Neural crest cell (in vitro differentiated cells): ENCODE results near the gene ATP6AP1. TPM values are rescaled to one million over a fixed set of nuclear protein-coding genes. Genes with fewer than 3 reads are reported as not detected.
"Not testable (repeated sequence)": the region's sequence is repeated elsewhere in the genome, so short reads cannot be mapped to it uniquely, and the experiment has no call there.

Experiments
- DNase-seq: peaks from one replicate; pipeline ENCODE4 v3.0.0; 2021; ENCODE audit warnings: low read depth, mixed read lengths, low spot score
- H3K27ac Mint-ChIP-seq: one replicate; pipeline ENCODE4 v1.8.0; 2021; ENCODE audit warnings: mild to moderate bottlenecking, mixed read lengths; ENCODE audit not compliant: unreplicated experiment
- H3K27me3 Mint-ChIP-seq: 2 replicates; pipeline ENCODE4 v1.8.0; 2021; ENCODE audit warnings: low read depth, mild to moderate bottlenecking, mixed read lengths
- H3K36me3 Mint-ChIP-seq: 2 replicates; pipeline ENCODE4 v1.8.0; 2021; ENCODE audit warnings: low read depth, mild to moderate bottlenecking, mixed read lengths
- H3K4me1 Mint-ChIP-seq: 2 replicates; pipeline ENCODE4 v1.8.0; 2021; ENCODE audit warnings: mixed read lengths
- H3K4me3 Mint-ChIP-seq: one replicate; pipeline ENCODE4 v1.8.0; 2021; ENCODE audit warnings: mild to moderate bottlenecking, mixed read lengths
- H3K9me3 Mint-ChIP-seq: 2 replicates; pipeline ENCODE4 v1.8.0; 2021; ENCODE audit warnings: mixed read lengths
- CTCF ChIP-seq: fragments of 200-600 bp; sonication (generic); conservative IDR thresholded peaks from 2 replicates; pipeline ENCODE4 v1.5.0; 2021; ENCODE audit warnings: antibody characterized with exemption, mild to moderate bottlenecking
- total RNA-seq: library from RNA; stranded (reverse); gene quantifications from 2 replicates; pipeline ENCODE4 v1.2.1, GENCODE V29; 2021

ATP6AP1 gene
- total RNA-seq, 1 donor from 2014 or later, result 79.8 TPM

- Mint-ChIP-seq H3K27ac (peak overlapping the region; percentile 100), H3K27me3 (peaks cover 20% of the 10 kb centered on the region), H3K4me1 (peaks cover 19% of the 10 kb centered on the region), H3K4me3 (peak overlapping the region; percentile 96), H3K9me3 (peaks cover 4% of the 10 kb centered on the region), H3K36me3 (peaks cover 18% of the 10 kb centered on the region)
- no peak for TF ChIP-seq CTCF
- peak; percentile 48 for DNase-seq
Measured at GRCh38 chrX:154396973-154397887, 31.2 kb upstream of the ATP6AP1 start.

- H3K9me3 Mint-ChIP-seq, result peaks cover 4% of the 10 kb centered on the region
- H3K4me1 Mint-ChIP-seq, result peaks cover 19% of the 10 kb centered on the region
- H3K36me3 Mint-ChIP-seq, result peaks cover 18% of the 10 kb centered on the region
- peak within 1 kb of the TSS; percentile 96 for H3K4me3 Mint-ChIP-seq
- H3K27me3 Mint-ChIP-seq, result peaks cover 23% of the 10 kb centered on the region
- TF ChIP-seq CTCF, result no peak
- peak within 1 kb of the TSS; percentile 100 for H3K27ac Mint-ChIP-seq
- peak; percentile 77 for DNase-seq
Measured at GRCh38 chrX:154397888-154398667, 30.4 kb upstream of the ATP6AP1 start, which contains the start of gene RPL10. TSS of gene RPL10 (plus strand) at chrX:154398377. CDS start at chrX:154398520, 143 bp downstream.

DNA sequence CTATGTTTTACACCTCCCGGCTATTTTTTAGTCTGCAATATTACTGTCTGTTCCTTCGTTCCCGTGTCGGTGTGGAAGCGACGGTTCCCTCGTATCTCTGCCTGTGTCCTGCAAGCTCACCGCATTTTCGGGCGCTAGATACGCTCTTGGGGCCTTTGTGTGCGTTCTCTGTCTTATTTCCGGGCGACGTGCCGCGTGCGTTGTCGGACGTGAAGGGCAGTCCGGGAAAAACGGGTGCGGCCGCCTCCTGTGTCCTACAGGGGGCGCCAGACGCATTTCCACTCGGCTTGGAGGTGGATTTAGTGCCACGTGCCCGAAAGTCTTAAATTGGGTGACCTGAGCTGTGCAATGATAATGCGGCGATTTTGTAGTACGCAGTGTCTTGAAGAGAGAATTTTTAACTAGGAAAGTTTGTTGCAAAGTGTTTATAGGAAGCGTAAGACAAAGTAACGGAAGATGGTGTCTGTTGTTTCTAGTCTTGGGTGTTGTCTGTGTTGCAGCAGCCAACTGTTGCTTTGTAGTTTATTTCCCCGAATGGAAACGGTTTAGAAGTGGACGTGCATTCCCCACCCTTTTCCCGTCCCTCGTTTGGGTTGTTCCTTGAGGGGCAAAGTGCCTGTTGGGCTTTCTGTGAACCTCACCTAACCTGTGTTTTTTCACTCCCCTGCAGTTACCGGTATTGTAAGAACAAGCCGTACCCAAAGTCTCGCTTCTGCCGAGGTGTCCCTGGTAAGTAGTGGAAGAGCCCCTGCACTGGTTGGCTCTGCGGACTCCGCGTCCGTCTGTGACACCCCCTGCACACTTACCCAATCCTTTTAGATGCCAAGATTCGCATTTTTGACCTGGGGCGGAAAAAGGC, 29.6 kb upstream of the ATP6AP1 start:
- peak overlapping the region; percentile 100 for H3K27ac Mint-ChIP-seq
- peak; percentile 81 for TF ChIP-seq CTCF
- H3K36me3 Mint-ChIP-seq, result peaks cover 23% of the 10 kb centered on the region
- peaks cover 23% of the 10 kb centered on the region for H3K27me3 Mint-ChIP-seq
- peaks cover 5% of the 10 kb centered on the region for H3K9me3 Mint-ChIP-seq
- H3K4me3 Mint-ChIP-seq, result peak overlapping the region; percentile 96
- H3K4me1 Mint-ChIP-seq, result peaks cover 19% of the 10 kb centered on the region
- DNase-seq, result peak; percentile 74

GRCh38 chrX:154399527-154400368, 28.7 kb upstream of the ATP6AP1 start:
- H3K36me3 Mint-ChIP-seq, result peaks cover 23% of the 10 kb centered on the region
- H3K27ac Mint-ChIP-seq, result peak overlapping the region; percentile 30
- no peak for DNase-seq
- TF ChIP-seq CTCF, result no peak
- H3K4me3 Mint-ChIP-seq, result peak overlapping the region; percentile 96
- peaks cover 6% of the 10 kb centered on the region for H3K9me3 Mint-ChIP-seq
- peaks cover 19% of the 10 kb centered on the region for H3K4me1 Mint-ChIP-seq
- peaks cover 23% of the 10 kb centered on the region for H3K27me3 Mint-ChIP-seq

- not testable (repeated sequence) for H3K27ac Mint-ChIP-seq, DNase-seq, H3K9me3 Mint-ChIP-seq
- peaks cover 23% of the 10 kb centered on the region for H3K27me3 Mint-ChIP-seq
- H3K4me3 Mint-ChIP-seq, result peak overlapping the region; percentile 96
- peaks cover 19% of the 10 kb centered on the region for H3K4me1 Mint-ChIP-seq
- peaks cover 23% of the 10 kb centered on the region for H3K36me3 Mint-ChIP-seq
Measured at GRCh38 chrX:154400369-154400817, 28.1 kb upstream of the ATP6AP1 start.
